Right lobe of liver (tissue), 6 donors: Measurements from ENCODE around the gene NEK4. TPM values are rescaled to one million over a fixed set of nuclear protein-coding genes. Genes with fewer than 3 reads are reported as not detected.
A peak's percentile ranks its signal among the peaks of the same experiment; 100 is the strongest.
"Not testable (repeated sequence)": the region's sequence is repeated elsewhere in the genome, so short reads cannot be mapped to it uniquely, and the experiment has no call there.

Experiments used
- ATAC-seq, 4 donors: fragments of 200-7000 bp; cut with Tn5 transposase; one replicate each; pipeline ENCODE4 v1.9.1; 2020; ENCODE audit warnings: mild to moderate bottlenecking in 4 of 4, moderate library complexity in 4 of 4
- DNase-seq, 3 donors: peaks; one replicate each; pipeline ENCODE4 v3.0.0-alpha.2; 2020
- H3K27ac ChIP-seq, 3 donors: fragments of 200-600 bp; one replicate each; pipeline ENCODE4 v1.8.0; 2022
- H3K27me3 ChIP-seq, 2 donors: fragments of 200-600 bp; one replicate each; pipeline ENCODE4 v1.8.0; 2022
- H3K36me3 ChIP-seq, 4 donors: fragments of 200-600 bp; sonication (generic) in 1 of 4; one replicate each; pipeline versions ENCODE4 v1.5.1 to v1.8.0; 2017 to 2022; ENCODE audit warnings: control low read depth in 1 of 4
- H3K4me1 ChIP-seq, 4 donors: fragments of 200-600 bp; sonication (generic) in 1 of 4; one replicate each; pipeline versions ENCODE4 v1.5.1 to v1.8.0; 2017 to 2022; ENCODE audit warnings: control low read depth in 1 of 4
- H3K4me3 ChIP-seq, 3 donors: fragments of 200-600 bp; one replicate each; pipeline ENCODE4 v1.8.0; 2022
- H3K9me3 ChIP-seq, 4 donors: fragments of 200-600 bp; sonication (generic) in 1 of 4; one replicate each; pipeline versions ENCODE4 v1.5.1 to v1.8.0; 2017 to 2022; ENCODE audit warnings: control low read depth in 1 of 4
- POLR2A ChIP-seq: fragments of 450-650 bp; IDR thresholded peaks from one replicate; pipeline ENCODE4 v1.6.1; 2017; ENCODE audit warnings: antibody characterized with exemption, mild to moderate bottlenecking
- WGBS: methylation state at CpG from one replicate; pipeline ENCODE4 v1.1.6; 2018; ENCODE audit warnings: low coverage, low lambda C conversion rate; ENCODE audit not compliant: insufficient coverage; ENCODE audit errors: missing lambda C conversion rate; 5-methylcytosine and 5-hydroxymethylcytosine counted together
- intact Hi-C, 2 donors: fragments of 100-400 bp; cut with DNase I; formaldehyde crosslinking; loops; one replicate each; pipeline versions ENCODE4 v1.11.2 to v1.14.1; 2022
- total RNA-seq, 6 experiments: library from RNA; depleted of rRNA in 2 of 6; stranded (reverse); fragments of >200 nt in 2 of 6; fragmentation: NEBNext Ultra II Directional in 3 of 6; extraction: Animal tissue kit (Norgen Biotek cat#: 25700) in 3 of 6; gene quantifications; one replicate each; pipeline versions ENCODE4 v1.1.0 to v1.2.4, GENCODE V29; 2016 to 2023
- TF ChIP-seq, protein P1 (sequence below), 4 donors: fragments of 200-600 bp in 3 of 4; fragments of 450-650 bp in 1 of 4; IDR thresholded peaks; one replicate each; pipeline versions ENCODE4 v1.5.1 to v1.8.0; 2016 to 2022; ENCODE audit warnings: antibody characterized with exemption in 4 of 4, mild to moderate bottlenecking in 2 of 4
- donor health status: DM: no; HTN: yes; CAD: no.
- donor health status: DM: no; HTN: no; CAD: no.
- donor health status: DM: no; HTN: no; CAD: no.
- donor health status: DM: no; HTN: yes; CAD: no.
- donor health status: DM: no; HTN: yes; CAD: no.

The NEK4 gene
- total RNA-seq, 6 experiments from 2014 or later: 7.3 to 18.9 (median 14.8) TPM

GRCh38 chr3:52739730-52740129 lies 31.0 kb downstream of the NEK4 start:
- intact Hi-C loops: loop anchor here in 1 of 2 donors (10.0 kb wide), 1 partner anchor 65 kb away; no protein-coding TSS in a partner anchor
- no peak overlapping the region for H3K27ac ChIP-seq
- no peaks in the 10 kb centered on the region for H3K9me3 ChIP-seq
- no peak overlapping the region for H3K4me3 ChIP-seq
- H3K4me1 ChIP-seq: peaks cover 0 to 12% (median 5%) of the 10 kb centered on the region in 4 donors
- WGBS: 29% methylated on average over 1 of the region's 1 CpG
- DNase-seq (no peak), ATAC-seq (peak in 1 of 4 donors; percentile 61)
- H3K36me3 ChIP-seq: peaks cover 5 to 71% (median 26%) of the 10 kb centered on the region in 4 donors
- TF ChIP-seq, protein P1, sequence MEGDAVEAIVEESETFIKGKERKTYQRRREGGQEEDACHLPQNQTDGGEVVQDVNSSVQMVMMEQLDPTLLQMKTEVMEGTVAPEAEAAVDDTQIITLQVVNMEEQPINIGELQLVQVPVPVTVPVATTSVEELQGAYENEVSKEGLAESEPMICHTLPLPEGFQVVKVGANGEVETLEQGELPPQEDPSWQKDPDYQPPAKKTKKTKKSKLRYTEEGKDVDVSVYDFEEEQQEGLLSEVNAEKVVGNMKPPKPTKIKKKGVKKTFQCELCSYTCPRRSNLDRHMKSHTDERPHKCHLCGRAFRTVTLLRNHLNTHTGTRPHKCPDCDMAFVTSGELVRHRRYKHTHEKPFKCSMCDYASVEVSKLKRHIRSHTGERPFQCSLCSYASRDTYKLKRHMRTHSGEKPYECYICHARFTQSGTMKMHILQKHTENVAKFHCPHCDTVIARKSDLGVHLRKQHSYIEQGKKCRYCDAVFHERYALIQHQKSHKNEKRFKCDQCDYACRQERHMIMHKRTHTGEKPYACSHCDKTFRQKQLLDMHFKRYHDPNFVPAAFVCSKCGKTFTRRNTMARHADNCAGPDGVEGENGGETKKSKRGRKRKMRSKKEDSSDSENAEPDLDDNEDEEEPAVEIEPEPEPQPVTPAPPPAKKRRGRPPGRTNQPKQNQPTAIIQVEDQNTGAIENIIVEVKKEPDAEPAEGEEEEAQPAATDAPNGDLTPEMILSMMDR (IDR thresholded peaks at IDR 0.05): no peak
- no peak for TF ChIP-seq POLR2A
- no peaks in the 10 kb centered on the region for H3K27me3 ChIP-seq

- Histone ChIP-seq H3K36me3 (peaks cover 0 to 51% (median 16%) of the 10 kb centered on the region in 4 donors), H3K27ac (no peak overlapping the region), H3K4me3 (no peak overlapping the region), H3K4me1 (no peaks in the 10 kb centered on the region), H3K9me3 (no peaks in the 10 kb centered on the region), H3K27me3 (no peaks in the 10 kb centered on the region)
- TF ChIP-seq POLR2A: no peak
- intact Hi-C loops: no loop called here
- no peak for ATAC-seq
- no peak for DNase-seq
- WGBS: 84% methylated on average over 9 of the region's 10 CpGs
Measured at GRCh38 chr3:52733256-52733891, 37.4 kb downstream of the NEK4 start.

- Histone ChIP-seq H3K4me1 (no peaks in the 10 kb centered on the region), H3K4me3 (no peak overlapping the region), H3K27ac (no peak overlapping the region), H3K36me3 (peaks cover 0 to 35% (median 17%) of the 10 kb centered on the region in 4 donors), H3K27me3 (no peaks in the 10 kb centered on the region), H3K9me3 (no peaks in the 10 kb centered on the region)
- intact Hi-C loops: no loop called here
- WGBS: 60% methylated on average over 6 of the region's 14 CpGs
- ATAC-seq (no peak), DNase-seq (no peak)
- no peak for TF ChIP-seq POLR2A
- TF ChIP-seq, protein P1 (IDR thresholded peaks at IDR 0.05): no peak
Measured at GRCh38 chr3:52731590-52731989, 39.1 kb downstream of the NEK4 start.

- no peak overlapping the region for H3K27ac ChIP-seq
- H3K4me1 ChIP-seq: no peaks in the 10 kb centered on the region
- no peak for ATAC-seq
- no peaks in the 10 kb centered on the region for H3K9me3 ChIP-seq
- no peak overlapping the region for H3K4me3 ChIP-seq
- H3K27me3 ChIP-seq: no peaks in the 10 kb centered on the region
- no peak for DNase-seq
- intact Hi-C loops: no loop called here
- H3K36me3 ChIP-seq: peaks cover 0 to 33% (median 17%) of the 10 kb centered on the region in 4 donors
- no peak for TF ChIP-seq POLR2A
- TF ChIP-seq, protein P1 (IDR thresholded peaks at IDR 0.05): no peak
Measured at GRCh38 chr3:52730681-52731080, 40.1 kb downstream of the NEK4 start.

GRCh38 chr3:52728753-52729152 lies 42.0 kb downstream of the NEK4 start:
- peaks cover 0 to 10% (median 4%) of the 10 kb centered on the region in 4 donors for H3K4me1 ChIP-seq
- H3K27me3 ChIP-seq, intact Hi-C loops, H3K9me3 ChIP-seq, H3K27ac ChIP-seq, H3K4me3 ChIP-seq, DNase-seq, ATAC-seq: not testable (repeated sequence)
- H3K36me3 ChIP-seq: peaks cover 0 to 15% (median 10%) of the 10 kb centered on the region in 4 donors
- WGBS: 61% methylated on average over 3 of the region's 3 CpGs
